Tibial nerve (tissue), 4 donors: ENCODE measurements around the gene MICU1. TPM values are rescaled to one million over a fixed set of nuclear protein-coding genes. Genes with fewer than 3 reads are reported as not detected.
A peak's percentile ranks its signal among the peaks of the same experiment; 100 is the strongest.
"Not testable (repeated sequence)": the region's sequence is repeated elsewhere in the genome, so short reads cannot be mapped to it uniquely, and the experiment has no call there.

Experiments
- DNase-seq, 2 donors: peaks; one replicate each; pipeline ENCODE4 v3.0.0-alpha.2; 2019; ENCODE audit warnings: low spot score in 2 of 2
- H3K27ac ChIP-seq, 4 donors: fragments of 200-600 bp; sonication (generic) in 3 of 4; one replicate each; pipeline ENCODE4 v1.5.1; 2017 to 2019; ENCODE audit warnings: mild to moderate bottlenecking in 1 of 4
- H3K27me3 ChIP-seq, 2 donors: fragments of 200-600 bp; sonication (generic) in 1 of 2; one replicate each; pipeline versions ENCODE4 v1.5.1 to v1.6.0; 2017 to 2019
- H3K36me3 ChIP-seq, 3 donors: fragments of 200-600 bp; sonication (generic); one replicate each; pipeline ENCODE4 v1.5.1; 2018 to 2019
- H3K4me1 ChIP-seq, 4 donors: fragments of 200-600 bp; sonication (generic) in 3 of 4; one replicate each; pipeline ENCODE4 v1.5.1; 2017 to 2019
- H3K4me3 ChIP-seq, 4 donors: fragments of 200-600 bp; sonication (generic) in 3 of 4; one replicate each; pipeline ENCODE4 v1.5.1; 2017 to 2019; ENCODE audit warnings: mild to moderate bottlenecking in 1 of 4, moderate library complexity in 1 of 4
- H3K9me3 ChIP-seq, 4 donors: fragments of 200-600 bp; sonication (generic) in 3 of 4; one replicate each; pipeline ENCODE4 v1.5.1; 2017 to 2019
- CTCF ChIP-seq, 5 experiments: fragments of 200-600 bp in 3 of 5; fragments of 450-650 bp in 2 of 5; sonication (generic) in 3 of 5; IDR thresholded peaks; one replicate each; pipeline ENCODE4 v1.5.1; 2016 to 2019; ENCODE audit warnings: antibody characterized with exemption in 5 of 5, mild to moderate bottlenecking in 3 of 5, moderate library complexity in 2 of 5
- EP300 ChIP-seq, 2 donors: sonication (generic); formaldehyde crosslinking; IDR thresholded peaks; one replicate each; pipeline ENCODE4 v1.6.1; 2017; ENCODE audit warnings: antibody characterized with exemption in 2 of 2, mild to moderate bottlenecking in 1 of 2
- POLR2A ChIP-seq, 2 donors: fragments of 450-650 bp; IDR thresholded peaks; one replicate each; pipeline ENCODE4 v1.6.1; 2017; ENCODE audit warnings: antibody characterized with exemption in 2 of 2, mild to moderate bottlenecking in 2 of 2, moderate library complexity in 2 of 2
- WGBS, 2 donors: methylation state at CpG; one replicate each; pipeline ENCODE4 v1.1.5; 2018; 5-methylcytosine and 5-hydroxymethylcytosine counted together
- total RNA-seq, 4 donors: library from RNA; depleted of rRNA; stranded (reverse); fragments of >200 nt; gene quantifications; one replicate each; pipeline ENCODE4 v1.1.0, GENCODE V29; 2016

Gene MICU1
- total RNA-seq, 4 donors from 2014 or later, result 19.4 to 46.5 (median 35.8) TPM

DNA sequence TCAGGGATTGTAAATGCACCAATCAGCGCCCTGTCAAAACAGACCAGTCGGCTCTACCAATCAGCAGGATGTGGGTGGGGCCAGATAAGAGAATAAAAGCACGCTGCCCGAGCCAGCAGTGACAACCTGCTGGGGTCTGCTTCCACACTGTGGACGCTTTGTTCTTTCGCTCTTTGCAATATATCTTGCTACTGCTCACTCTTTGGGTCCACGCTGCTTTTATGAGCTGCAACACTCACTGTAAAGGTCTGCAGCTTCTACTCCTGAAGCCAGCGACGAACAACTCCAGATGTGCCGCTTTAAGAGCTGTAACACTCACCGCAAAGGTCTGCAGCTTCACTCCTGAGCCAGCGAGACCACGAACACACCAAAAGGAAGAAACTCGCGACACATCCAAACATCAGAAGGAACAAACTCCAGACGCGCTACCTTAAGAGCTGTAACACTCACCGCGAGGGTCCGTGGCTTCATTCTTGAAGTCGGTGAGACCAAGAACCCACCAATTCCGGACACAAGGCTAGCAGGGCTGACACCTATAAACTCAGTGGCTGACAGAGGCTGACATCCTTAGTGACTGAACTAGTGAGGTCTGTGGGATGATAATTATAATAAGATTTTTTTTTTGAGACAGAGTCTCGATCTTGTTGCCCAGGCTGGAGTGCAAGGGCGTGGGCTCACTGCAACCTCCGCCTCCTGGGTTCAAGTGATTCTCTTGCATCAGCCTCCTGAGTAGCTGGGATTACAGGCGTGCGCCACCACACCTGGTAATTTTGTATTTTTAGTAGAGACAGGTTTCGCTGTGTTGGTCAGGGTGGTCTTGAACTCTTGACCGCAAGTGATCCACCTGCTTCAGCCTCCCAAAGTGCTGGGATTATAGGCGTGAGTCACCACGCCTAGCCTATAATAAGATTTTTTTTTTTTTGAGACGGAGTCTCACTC, 298.9 kb downstream of the MICU1 start:
- peak in 1 of 2 donors; percentile 14 for TF ChIP-seq POLR2A (IDR thresholded peaks at IDR 0.05)
- TF ChIP-seq EP300 (IDR thresholded peaks at IDR 0.05), result peak in 1 of 2 donors; percentile 19
- H3K27me3 ChIP-seq, H3K36me3 ChIP-seq, DNase-seq, H3K9me3 ChIP-seq: not testable (repeated sequence)
- H3K4me3 ChIP-seq, result peak overlapping the region in 1 of 4 donors; percentile 8
- 85 to 88% methylated on average over 32 of the region's 32 CpGs for WGBS, 2 donors
- peaks cover 5 to 88% (median 56%) of the 10 kb centered on the region in 4 donors for H3K4me1 ChIP-seq
- H3K27ac ChIP-seq, result peak overlapping the region in 3 of 4 donors; percentile 17 to 98 (median 95)

DNA sequence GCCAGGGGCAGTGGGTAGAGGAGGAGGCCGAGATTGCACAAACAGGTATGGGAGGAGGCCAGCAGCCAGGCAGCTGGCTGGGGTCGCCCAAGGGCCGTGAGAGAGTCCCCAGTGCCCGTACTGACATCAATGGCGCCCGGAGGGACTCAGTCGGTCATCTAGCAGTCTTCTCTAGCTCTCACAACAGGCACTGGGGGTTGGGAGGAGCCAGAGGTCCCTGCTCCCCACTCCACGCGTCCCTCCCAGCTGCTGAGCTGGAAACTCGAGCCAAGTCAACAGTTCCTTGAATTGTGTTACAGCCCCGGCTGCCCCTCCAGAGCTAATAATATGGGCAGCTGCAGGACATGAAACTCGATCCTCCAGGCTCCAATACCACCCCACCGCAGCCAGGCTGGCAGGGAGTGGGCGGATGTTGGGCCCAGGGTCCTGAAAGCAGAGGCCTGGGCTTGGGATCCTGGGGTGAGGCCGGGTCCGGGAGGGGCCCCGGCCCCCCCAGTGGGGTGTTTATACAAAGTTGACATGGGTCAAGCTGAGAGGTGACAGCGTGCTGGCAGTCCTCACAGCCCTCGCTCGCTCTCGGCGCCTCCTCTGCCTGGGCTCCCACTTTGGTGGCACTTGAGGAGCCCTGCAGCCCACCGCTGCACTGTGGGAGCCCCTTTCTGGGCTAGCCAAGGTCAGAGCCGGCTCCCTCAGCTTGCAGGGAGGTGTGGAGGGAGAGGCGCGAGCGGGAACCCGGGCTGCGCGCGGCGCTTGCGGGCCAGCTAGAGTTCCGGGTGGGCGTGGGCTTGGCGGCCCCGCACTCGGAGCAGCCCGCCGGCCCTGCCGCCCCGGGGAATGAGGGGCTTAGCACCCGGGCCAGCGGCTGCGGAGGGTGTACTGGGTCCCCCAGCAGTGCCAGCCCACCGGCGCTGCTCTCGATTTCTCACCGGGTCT, 300.4 kb downstream of the MICU1 start:
- not testable (repeated sequence) for H3K9me3 ChIP-seq, H3K27me3 ChIP-seq, DNase-seq, H3K36me3 ChIP-seq
- Histone ChIP-seq H3K4me3 (peak overlapping the region in 1 of 4 donors; percentile 9), H3K4me1 (peaks cover 5 to 90% (median 52%) of the 10 kb centered on the region in 4 donors), H3K27ac (peak overlapping the region; percentile 66 to 90 (median 84))
- TF ChIP-seq EP300 (IDR thresholded peaks at IDR 0.05), result peak; percentile 29 to 65
- WGBS, 2 donors, result 43 to 53% methylated on average over 36 to 39 of the region's 49 CpGs

GRCh38 chr10:72323771-72324191, 302.1 kb downstream of the MICU1 start:
- no peaks in the 10 kb centered on the region for H3K36me3 ChIP-seq
- H3K27me3 ChIP-seq, result no peaks in the 10 kb centered on the region
- peaks cover 5 to 88% (median 57%) of the 10 kb centered on the region in 4 donors for H3K4me1 ChIP-seq
- peak overlapping the region in 3 of 4 donors; percentile 27 to 90 (median 88) for H3K27ac ChIP-seq
- TF ChIP-seq EP300 (IDR thresholded peaks at IDR 0.05) (no peak), CTCF (IDR thresholded peaks at IDR 0.05) (no peak), POLR2A (IDR thresholded peaks at IDR 0.05) (no peak)
- no peak for DNase-seq
- WGBS, 2 donors, result 60 to 79% methylated on average over 12 of the region's 12 CpGs
- no peaks in the 10 kb centered on the region for H3K9me3 ChIP-seq
- no peak overlapping the region for H3K4me3 ChIP-seq

DNA sequence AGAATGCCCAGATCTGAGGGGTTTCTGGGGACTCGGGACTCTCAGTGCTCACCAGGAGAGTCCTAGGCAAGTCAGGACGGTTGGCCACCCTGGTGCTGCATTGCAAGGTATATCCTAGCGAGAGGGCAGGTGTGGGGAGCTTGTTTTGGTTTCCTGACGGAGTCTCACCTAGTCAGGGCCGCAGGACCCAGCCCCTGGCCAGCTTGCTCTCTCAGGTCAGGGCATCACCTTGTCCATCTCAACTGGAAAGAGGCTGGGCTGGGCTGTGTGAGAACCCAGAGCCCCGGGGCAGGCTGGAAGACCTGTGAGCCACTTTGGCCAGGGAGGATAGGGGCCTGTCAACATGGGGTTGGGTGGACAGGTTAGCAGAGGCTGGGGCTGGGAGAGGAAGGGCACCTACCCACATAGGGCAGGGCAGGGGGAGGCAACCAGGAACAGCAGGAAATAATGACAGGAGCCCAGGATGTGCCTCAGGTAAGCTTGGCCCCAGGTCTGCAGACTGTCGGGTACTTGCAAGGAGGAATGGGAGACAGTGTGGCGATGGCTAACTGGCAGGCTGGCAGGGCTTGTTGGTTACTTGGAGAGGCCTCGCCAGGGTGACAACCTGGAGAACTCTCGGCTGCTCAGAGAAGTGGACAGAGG, 302.6 kb downstream of the MICU1 start:
- H3K27me3 ChIP-seq, result no peaks in the 10 kb centered on the region

More for the DNA sequence above, 302.6 kb downstream of the MICU1 start:
- Histone ChIP-seq H3K36me3 (no peaks in the 10 kb centered on the region), H3K4me1 (peaks cover 5 to 88% (median 56%) of the 10 kb centered on the region in 4 donors), H3K9me3 (no peaks in the 10 kb centered on the region), H3K27ac (peak overlapping the region in 3 of 4 donors; percentile 27 to 90 (median 88)), H3K4me3 (no peak overlapping the region)
- TF ChIP-seq CTCF (IDR thresholded peaks at IDR 0.05) (no peak), POLR2A (IDR thresholded peaks at IDR 0.05) (no peak), EP300 (IDR thresholded peaks at IDR 0.05) (no peak)
- DNase-seq, result no peak
- 90 to 97% methylated on average over 10 of the region's 10 CpGs for whole genome bisulfite sequencing, 2 donors
